HG02840 (cell line): ENCODE data around the gene UNC13A.
"Not testable (repeated sequence)": the region's sequence is repeated elsewhere in the genome, so short reads cannot be mapped to it uniquely, and the experiment has no call there.

Experiments used
- ATAC-seq: cut with Tn5 transposase; IDR thresholded peaks from one replicate; pipeline ENCODE4 v1.9.1; 2021; ENCODE audit warnings: mild to moderate bottlenecking, moderate library complexity, moderate number of reproducible peaks; ENCODE audit not compliant: unreplicated experiment, low FRiP score

The UNC13A gene

GRCh38 chr19:17607936-17608335, 80.2 kb downstream of the UNC13A start:
- ATAC-seq, result no peak

DNA sequence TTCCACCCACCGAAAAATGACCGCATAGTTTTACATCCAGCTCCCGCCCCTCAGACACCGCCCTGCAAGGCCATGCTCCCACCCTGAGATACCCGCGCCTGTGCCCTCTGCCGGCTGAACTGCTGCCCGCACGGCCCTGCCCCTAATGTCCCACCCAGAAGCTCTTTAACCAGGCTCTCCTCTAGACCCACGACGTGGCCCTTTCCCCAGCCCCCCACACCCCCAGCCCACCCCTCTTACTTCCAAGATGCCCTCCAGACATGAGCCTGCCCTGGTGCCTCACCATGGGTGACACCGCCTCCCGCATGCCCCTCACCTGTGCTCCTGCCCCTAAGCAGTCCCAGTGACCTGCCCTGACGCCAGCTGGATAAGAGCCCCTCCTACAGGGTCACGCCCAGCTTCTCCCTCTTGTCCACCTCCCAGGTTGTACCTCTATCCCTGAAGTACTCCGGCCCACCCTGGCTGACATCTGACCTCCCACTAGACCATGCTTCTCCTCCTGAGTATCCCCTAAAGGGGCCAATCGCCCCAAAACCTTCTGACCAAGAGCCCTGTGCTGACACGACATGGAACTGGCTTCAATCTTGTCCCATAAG, 81.5 kb downstream of the UNC13A start:
- ATAC-seq, result no peak

DNA sequence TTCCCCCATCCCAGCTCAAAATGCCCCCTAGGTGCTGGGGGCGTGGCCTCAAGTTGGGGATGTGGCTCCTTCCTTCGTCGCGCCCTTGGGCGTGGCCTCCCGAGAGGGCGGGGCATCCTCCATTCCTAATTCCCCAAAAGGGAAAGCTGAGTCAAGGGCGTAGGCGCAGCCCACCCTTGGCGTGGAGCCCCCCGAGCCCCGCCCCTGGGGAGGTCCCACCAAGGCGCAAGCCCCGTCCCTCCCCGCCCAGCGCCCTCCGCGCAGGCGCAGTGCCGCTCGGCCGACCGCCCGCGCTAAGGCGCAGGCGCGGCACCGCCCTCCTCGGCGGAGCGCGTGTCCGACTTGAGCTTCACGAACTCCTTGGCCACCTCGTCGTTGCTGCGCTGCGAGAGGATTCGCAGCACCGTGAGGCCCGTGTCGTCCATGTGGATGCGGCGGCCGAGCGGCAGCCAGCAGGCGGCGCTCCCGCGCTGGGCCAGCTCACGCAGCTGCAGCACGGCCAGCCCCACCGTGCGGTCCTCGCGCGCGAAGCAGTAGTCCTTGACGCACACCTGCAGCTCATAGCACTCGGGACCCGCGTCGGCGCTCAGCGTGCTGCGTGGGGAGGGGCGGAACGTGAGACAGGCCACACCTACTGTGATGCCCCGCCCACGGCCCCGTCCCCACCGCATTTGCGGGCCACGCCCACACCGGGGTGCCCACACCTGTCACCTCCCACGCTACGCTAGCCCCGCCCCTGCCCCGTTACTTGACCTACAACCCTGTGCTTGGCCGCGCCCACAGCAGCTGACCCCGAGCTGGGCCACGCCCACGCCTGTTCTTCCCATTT, 82.2 kb downstream of the UNC13A start:
- ATAC-seq, result no peak

- ATAC-seq, result no peak
These were observed 83.0 kb downstream of the UNC13A start for GRCh38 chr19:17605117-17605516.

GRCh38 chr19:17604372-17605025, 83.7 kb downstream of the UNC13A start:
- ATAC-seq, result no peak

GRCh38 chr19:17602872-17603510, 85.2 kb downstream of the UNC13A start:
- ATAC-seq, result no peak

DNA sequence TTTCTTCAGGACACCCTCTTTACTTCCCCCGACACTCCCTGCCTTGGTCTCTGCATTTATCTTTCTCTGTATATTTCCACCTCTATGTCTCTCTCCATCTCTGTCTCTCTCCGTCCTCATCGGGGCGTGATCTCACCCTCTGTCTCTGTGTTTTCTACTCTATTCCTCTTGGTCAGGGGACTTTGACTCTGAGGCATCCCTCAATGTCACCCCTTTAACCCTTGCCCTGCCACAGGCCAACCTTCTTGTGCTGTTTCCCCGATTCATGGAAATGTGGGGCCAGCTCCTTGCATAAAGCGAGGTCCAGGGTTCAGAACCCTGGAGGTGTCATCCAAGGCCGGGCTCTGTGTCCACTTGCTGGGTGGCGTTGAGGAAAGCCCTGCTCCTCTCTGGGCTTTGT, 85.9 kb downstream of the UNC13A start:
- no peak for ATAC-seq

DNA sequence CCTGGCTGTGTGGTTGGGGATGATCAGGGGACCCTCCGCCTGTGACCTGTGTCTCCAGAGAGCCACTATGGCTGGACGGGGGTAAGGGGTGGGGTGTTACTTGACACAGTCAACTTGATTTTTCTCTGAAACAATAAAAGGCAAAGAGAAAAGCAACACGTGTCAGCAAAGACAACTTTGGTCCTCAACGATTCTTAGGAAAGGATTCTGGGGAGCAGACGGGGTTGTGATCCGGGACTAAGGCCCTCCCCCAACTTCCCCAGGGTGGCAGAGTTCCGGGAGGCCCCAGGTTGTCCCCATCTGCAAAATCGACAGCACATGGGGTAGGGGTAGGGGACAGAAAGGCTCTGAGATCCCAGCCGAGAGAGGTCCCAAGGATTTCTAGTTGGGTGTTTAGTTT, 86.5 kb downstream of the UNC13A start:
- no peak for ATAC-seq

GRCh38 chr19:17599780-17600179, 88.4 kb downstream of the UNC13A start:
- ATAC-seq, result no peak

- ATAC-seq, result no peak
These were observed 89.2 kb downstream of the UNC13A start for GRCh38 chr19:17598953-17599352.

DNA sequence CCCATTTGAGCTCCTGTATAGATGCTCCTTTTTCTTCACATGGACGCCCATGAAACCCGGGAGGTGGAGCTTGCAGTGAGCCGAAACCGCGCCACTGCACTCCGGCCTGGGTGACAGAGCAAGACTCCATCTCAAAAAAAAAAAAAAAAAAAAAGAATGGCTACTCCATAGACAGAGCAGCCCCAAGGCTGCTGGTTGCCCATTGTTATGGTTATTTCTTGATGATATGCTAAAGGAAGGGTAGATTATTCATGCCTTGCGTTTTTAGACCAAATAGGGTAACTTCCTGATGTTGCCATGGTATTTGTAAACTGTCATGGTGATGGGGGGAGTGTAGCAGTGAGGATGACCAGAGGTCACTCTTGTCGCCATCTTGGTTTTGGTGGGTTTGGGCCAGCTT, 90.1 kb downstream of the UNC13A start:
- not testable (repeated sequence) for ATAC-seq

- not testable (repeated sequence) for ATAC-seq
These were observed 93.9 kb downstream of the UNC13A start for GRCh38 chr19:17594296-17594695.

GRCh38 chr19:17590866-17591265, 97.3 kb downstream of the UNC13A start:
- no peak for ATAC-seq

- ATAC-seq, result not testable (repeated sequence)
These were observed 102.8 kb downstream of the UNC13A start for GRCh38 chr19:17585395-17585794.

- ATAC-seq, result no peak
These were observed 104.0 kb downstream of the UNC13A start for GRCh38 chr19:17584132-17584531.

- ATAC-seq, result no peak
These were observed 105.5 kb downstream of the UNC13A start for GRCh38 chr19:17582613-17583012.

GRCh38 chr19:17581211-17581874, 106.8 kb downstream of the UNC13A start:
- no peak for ATAC-seq

DNA sequence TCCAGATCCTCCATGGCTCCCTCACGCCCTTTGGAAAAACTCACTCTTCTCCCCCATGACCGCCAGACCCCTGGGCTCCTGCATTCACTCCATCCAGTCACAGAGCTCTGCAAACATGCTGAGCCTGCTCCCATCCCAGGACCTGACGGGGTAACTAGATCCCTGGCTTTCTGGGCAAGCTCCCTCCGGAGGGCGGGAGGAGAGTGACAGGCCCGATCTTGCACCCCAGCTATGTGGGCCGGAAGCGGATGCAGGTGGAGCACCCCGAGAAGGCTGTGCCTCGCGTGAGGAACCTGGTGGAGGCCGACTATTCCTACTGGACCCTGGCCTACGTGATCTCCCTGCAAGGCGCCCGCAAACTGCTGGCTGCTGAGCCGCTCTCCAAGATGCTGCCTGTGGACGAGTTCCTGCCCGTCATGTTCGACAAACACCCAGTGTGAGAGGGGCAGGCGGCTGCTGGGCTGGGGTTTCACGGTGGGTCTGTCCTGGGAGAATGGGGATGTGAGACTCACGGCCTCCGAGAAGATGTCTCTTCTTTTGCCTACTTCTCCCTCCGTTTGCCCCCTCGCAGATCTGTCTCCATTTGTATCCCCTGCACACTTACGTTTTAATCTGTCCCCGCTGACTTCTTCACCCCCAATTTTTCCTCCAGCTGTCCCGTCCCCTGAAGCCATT, 107.5 kb downstream of the UNC13A start:
- no peak for ATAC-seq

- no peak for ATAC-seq
These were observed 108.4 kb downstream of the UNC13A start for GRCh38 chr19:17579661-17580244.
